22Rv1 (cell line): ENCODE measurements around the gene SF3B5.

ENCODE experiments used
- ZFX ChIP-seq: fragments of 450-650 bp; IDR thresholded peaks from 2 replicates; pipeline ENCODE4 v1.6.1; 2017; ENCODE audit warnings: antibody characterized with exemption, borderline replicate concordance
- TF ChIP-seq, protein P1 (sequence below): fragments of 450-650 bp; IDR thresholded peaks from 2 replicates; pipeline ENCODE4 v1.5.1; 2017; ENCODE audit warnings: mild to moderate bottlenecking

DNA sequence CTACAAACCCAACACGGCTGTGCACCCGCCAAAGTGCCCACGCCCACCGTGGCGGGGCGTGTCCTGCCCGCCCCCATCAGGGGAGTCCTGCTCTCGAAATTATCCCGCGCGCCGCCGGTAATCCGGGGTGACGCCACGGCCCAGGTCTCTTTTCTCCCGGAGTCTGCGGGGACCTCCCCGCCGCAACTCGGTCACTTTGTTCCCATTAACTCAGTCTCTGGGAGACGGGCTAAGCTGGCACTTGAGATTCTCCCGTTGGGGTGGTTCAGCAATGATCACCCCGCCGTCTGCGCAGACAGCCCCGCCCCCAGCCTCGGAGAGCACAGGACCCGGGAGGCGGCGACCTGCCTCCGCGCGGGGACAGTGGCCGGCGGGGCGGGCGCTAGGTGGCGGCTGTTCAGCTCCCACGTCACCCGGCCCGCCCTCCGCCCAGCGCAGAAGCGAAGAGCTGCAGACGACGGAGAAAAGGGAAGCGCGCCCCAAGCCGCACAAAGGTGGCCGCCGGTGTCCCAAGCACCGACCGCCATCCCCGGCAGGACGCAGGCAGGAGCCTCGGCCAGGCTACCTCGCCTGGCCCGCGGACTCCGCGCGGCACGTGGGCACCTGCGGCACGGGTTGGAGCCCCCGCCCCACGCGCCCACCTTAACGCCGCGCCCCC is 31.5 kb downstream of the SF3B5 start:
- TF ChIP-seq, protein P1, sequence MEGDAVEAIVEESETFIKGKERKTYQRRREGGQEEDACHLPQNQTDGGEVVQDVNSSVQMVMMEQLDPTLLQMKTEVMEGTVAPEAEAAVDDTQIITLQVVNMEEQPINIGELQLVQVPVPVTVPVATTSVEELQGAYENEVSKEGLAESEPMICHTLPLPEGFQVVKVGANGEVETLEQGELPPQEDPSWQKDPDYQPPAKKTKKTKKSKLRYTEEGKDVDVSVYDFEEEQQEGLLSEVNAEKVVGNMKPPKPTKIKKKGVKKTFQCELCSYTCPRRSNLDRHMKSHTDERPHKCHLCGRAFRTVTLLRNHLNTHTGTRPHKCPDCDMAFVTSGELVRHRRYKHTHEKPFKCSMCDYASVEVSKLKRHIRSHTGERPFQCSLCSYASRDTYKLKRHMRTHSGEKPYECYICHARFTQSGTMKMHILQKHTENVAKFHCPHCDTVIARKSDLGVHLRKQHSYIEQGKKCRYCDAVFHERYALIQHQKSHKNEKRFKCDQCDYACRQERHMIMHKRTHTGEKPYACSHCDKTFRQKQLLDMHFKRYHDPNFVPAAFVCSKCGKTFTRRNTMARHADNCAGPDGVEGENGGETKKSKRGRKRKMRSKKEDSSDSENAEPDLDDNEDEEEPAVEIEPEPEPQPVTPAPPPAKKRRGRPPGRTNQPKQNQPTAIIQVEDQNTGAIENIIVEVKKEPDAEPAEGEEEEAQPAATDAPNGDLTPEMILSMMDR: peak; percentile 57
- no peak for TF ChIP-seq ZFX
